Vagina (tissue), 2 donors: Measurements from ENCODE around the gene MESD.

Source experiments
- POLR2A ChIP-seq, 2 donors: fragments of 450-650 bp; IDR thresholded peaks; one replicate each; pipeline ENCODE4 v1.6.1; 2017; ENCODE audit warnings: antibody characterized with exemption in 2 of 2, mild to moderate bottlenecking in 2 of 2, moderate library complexity in 2 of 2
- TF ChIP-seq, protein P1 (sequence below), 3 experiments: fragments of 450-650 bp in 2 of 3; fragments of 200-600 bp in 1 of 3; sonication (generic) in 1 of 3; IDR thresholded peaks; one replicate each; pipeline ENCODE4 v1.5.1; 2017 to 2019; ENCODE audit warnings: antibody characterized with exemption in 3 of 3, mild to moderate bottlenecking in 2 of 3, moderate library complexity in 2 of 3

DNA sequence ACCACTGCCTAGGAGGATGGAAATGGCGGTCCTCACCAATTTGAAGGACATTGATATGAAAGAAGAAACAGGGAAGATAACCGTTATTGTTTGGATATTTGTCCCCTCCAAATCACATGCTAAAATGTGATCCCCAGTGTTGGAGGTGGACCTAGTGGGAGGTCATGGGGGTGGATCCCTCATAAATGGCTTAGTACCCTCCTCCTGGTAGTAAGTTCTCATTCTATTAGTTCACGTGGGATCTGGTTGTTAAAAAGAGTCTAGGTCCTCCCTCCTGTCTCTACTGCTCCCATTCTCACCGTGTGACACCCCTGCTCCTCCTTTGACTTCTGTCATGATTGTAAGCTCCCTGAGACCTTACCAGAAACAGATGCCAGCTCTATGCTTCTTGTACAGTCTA, 41.6 kb upstream of the MESD start:
- TF ChIP-seq, protein P1, sequence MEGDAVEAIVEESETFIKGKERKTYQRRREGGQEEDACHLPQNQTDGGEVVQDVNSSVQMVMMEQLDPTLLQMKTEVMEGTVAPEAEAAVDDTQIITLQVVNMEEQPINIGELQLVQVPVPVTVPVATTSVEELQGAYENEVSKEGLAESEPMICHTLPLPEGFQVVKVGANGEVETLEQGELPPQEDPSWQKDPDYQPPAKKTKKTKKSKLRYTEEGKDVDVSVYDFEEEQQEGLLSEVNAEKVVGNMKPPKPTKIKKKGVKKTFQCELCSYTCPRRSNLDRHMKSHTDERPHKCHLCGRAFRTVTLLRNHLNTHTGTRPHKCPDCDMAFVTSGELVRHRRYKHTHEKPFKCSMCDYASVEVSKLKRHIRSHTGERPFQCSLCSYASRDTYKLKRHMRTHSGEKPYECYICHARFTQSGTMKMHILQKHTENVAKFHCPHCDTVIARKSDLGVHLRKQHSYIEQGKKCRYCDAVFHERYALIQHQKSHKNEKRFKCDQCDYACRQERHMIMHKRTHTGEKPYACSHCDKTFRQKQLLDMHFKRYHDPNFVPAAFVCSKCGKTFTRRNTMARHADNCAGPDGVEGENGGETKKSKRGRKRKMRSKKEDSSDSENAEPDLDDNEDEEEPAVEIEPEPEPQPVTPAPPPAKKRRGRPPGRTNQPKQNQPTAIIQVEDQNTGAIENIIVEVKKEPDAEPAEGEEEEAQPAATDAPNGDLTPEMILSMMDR (IDR thresholded peaks at IDR 0.05), result no peak
- TF ChIP-seq POLR2A (IDR thresholded peaks at IDR 0.05), result no peak
